Effector CD8-positive, alpha-beta T cell (primary cell): ENCODE data around the gene PFKL.
"Not testable (repeated sequence)": the region's sequence is repeated elsewhere in the genome, so short reads cannot be mapped to it uniquely, and the experiment has no call there.

Source experiments
- DNase-seq: peaks from one replicate; lab custom pipeline; 2025; lab: John Stamatoyannopoulos, UW

PFKL gene

DNA sequence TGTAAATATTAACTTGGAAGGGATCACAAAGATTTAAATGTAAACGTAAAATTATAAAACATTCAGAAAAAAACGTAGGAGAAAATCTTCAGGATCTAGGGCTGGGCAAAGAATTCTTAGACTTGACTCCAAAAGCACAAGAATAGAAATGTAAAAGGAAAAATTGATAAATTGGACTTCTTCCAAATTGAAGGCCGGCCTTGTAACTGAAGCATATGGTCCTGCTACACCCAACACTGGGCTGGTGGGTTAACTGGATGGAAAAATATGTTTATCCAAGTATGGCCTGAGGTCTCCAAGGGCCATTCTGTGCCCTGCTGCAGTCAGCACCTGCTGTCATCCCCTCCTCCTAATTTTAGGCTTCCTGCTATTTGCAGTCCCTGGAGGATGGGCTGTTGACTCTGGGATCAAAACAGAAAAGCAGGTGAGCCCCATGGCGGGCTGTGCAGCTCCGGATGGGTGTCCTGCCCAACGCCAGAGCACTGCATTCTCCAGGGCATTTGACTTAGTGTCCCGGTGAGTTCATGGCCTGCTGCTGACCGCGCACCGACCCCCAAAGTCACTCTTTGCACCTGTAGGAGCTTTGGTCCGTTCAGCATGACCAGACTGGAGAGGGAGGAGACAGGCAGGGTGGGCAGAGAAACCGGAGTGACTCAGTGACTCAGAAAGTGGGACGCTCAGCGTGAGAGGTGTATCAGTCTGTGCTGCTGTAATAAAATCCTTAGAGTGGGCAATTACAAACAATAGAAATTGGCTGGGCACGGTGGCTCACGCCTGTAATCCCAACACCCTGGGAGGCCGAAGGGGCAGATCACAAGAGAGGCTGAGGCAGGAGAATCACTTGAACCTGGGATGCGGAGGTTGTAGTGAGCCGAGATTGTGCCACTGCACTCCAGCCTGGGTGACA is 20.2 kb upstream of the PFKL start:
- no peak for DNase-seq

DNA sequence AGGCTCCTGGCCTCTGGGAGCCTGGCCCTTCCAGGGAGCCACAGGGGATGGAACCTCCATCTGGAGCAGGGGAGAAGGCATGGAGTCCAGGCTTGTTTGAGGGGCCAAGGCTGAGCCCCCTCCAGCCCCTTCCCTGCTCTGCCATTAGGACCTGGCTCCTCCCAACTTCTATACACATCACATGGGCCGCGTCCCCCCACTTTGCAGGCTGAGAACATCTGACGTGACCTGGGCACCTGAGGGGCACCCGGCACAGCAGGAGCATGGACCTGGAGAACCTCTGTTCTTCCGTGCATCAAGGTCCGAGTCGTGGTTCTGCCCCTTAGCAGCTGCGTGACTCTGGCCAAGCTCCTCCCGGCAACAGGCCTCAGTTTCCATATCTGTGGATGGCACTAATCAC is 18.1 kb upstream of the PFKL start:
- DNase-seq = no peak

DNA sequence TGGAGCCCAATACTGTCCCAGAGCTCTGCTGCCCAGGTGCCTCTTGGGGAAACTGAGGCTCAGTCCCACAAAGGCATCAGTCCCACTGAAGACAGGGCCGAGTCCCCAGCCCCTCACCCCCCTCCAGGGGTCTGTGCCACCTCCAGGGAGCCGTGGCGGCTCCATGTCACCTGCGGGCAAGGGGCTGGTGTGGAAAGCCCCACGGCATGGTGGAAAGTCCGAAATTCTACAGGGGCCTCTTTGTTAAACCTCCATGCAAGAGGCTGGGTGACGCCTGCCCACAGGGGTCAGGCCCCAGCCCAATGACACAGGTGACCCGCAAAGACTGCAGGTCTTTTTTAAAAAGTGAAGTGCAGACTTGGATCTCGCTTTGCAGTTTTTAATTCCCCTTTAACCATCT is 17.5 kb upstream of the PFKL start:
- DNase-seq = no peak

DNA sequence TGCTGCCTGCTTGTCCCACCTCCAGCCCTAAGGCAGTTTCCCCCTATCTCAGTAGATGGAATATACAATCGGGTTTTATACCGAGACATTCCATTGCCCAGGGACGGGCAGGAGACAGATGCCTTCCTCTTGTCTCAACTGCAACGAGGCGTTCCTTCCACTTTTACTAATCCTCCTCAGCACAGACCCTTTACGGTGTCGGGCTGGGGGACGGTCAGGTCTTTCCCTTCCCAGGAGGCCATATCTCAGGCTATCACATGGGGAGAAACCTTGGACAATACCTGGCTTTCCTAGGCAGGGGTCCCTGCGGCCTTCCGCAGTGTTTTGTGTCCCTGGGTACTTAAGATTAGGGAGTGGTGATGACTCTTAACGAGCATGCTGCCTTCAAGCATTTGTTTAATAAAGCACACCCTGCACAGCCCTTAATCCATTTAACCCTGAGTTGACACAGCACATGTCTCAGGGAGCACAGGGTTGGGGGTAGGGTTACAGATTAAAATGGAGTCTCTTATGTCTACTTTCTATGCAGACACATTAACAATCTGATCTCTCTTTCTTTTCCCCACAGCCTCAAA is 16.6 kb upstream of the PFKL start:
- not testable (repeated sequence) for DNase-seq

DNA sequence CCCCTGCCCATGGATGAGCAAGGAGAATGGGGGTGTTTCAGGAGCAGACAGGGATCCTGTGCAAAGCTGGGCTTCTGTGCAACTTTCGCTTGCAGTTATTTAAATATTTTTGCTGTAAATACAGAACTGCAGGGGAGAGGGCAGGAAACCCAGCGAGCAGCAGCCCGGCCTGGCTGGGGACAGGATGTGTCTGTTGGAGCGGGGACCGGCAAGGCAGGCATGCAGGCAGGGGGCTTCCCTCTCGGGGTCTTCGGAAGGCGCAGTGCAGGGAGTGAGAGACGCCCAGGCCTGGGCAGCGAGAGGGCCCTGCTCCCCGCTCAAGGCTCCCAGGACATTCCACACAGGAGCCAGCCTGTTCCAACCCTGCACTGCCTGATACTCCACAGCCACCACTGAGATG is 15.9 kb upstream of the PFKL start:
- DNase-seq = no peak

DNA sequence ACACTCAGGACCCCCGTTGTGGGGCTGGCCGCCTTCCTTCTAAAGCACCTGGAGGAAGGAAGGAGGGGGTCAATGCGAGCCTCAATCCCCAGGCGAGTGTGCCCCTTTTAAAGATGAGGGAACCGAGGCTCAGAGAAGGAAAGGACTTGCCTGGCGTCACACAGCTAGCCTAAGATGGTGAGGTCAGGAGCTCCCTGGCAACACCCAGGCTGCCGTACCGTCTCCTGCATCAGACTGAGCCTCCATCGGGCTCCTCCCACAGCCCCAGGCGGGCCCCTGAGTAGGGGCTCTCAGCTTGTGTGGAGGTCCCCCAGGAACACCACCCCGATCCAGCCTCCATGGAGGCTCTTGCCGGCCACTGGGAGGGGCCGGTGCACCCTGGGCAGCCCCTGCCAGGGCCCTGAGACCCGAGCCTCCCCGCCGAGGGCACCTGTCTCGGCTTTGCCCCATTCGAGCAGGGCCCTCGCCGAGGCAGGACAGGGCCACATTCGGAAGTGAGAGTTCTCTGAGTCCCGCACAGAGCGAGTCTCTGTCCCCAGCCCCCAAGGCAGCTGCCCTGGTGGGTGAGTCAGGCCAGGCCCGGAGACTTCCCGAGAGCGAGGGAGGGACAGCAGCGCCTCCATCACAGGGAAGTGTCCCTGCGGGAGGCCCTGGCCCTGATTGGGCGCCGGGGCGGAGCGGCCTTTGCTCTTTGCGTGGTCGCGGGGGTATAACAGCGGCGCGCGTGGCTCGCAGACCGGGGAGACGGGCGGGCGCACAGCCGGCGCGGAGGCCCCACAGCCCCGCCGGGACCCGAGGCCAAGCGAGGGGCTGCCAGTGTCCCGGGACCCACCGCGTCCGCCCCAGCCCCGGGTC is 14.5 kb upstream of the PFKL start, which contains the start of gene AIRE:
Gene AIRE (plus strand): TSS at position 739 of the 855 bp plus-strand sequence. CDS start 131 bp downstream, outside the sequence.
- DNase-seq = no peak

DNA sequence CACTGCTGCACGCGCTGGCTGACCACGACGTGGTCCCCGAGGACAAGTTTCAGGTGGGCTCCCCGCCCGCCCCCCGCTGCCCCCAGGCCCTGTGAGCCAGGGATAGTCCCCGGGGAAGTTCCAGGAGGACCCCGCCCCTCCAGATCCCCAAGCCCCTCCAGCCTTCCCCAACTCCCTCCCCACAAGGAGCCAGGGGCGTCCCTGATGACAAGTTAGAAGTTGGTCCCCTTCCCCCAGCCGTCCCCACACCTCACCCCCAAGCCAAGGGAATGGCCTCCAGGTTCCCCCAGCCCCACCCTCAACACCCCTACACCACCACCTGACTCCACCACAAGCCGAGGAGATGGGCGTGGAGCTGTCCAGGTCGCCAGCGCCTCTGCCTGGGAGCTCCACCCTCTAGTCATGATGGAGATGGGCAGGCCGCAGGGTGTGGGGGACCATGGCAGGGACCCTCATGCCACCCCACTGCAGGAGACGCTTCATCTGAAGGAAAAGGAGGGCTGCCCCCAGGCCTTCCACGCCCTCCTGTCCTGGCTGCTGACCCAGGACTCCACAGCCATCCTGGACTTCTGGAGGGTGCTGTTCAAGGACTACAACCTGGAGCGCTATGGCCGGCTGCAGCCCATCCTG is 13.7 kb upstream of the PFKL start:
- no peak for DNase-seq

DNA sequence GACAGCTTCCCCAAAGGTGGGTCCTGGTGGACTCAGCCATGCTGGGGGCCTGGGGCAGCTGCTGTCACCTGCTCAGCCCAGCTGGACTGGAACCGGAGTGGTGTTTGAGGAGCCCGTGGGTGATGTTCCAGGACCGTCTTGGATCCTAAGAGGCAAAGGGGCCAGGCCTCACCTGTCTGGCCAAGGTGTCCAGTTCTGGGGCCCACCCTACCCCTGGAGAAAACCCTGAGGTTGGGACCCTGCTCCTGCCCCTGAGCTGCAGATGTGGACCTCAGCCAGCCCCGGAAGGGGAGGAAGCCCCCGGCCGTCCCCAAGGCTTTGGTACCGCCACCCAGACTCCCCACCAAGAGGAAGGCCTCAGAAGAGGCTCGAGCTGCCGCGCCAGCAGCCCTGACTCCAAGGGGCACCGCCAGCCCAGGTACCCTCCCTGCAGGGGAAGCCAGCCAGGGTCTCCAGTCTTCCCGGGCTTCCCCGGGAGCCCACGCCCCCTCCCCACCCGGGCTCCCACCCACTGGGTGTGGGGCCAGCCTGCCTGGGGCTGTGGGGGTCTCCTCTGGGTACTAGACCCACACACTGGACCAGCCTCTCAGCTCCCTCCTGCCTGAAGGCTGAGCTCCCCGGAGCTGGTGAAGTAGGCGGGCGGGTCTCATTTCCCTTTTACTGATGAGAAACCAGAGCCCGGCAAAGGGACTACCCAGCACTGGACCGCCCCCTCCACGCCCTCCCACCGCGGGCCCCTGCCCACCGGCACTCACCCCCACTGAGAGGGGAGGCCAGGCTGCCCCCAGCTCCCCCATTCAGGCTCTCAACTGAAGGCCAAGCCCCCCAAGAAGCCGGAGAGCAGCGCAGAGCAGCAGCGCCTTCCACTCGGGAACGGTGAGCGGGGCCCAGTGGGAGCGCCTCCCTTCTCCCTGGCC is 12.9 kb upstream of the PFKL start:
- DNase-seq = no peak

DNA sequence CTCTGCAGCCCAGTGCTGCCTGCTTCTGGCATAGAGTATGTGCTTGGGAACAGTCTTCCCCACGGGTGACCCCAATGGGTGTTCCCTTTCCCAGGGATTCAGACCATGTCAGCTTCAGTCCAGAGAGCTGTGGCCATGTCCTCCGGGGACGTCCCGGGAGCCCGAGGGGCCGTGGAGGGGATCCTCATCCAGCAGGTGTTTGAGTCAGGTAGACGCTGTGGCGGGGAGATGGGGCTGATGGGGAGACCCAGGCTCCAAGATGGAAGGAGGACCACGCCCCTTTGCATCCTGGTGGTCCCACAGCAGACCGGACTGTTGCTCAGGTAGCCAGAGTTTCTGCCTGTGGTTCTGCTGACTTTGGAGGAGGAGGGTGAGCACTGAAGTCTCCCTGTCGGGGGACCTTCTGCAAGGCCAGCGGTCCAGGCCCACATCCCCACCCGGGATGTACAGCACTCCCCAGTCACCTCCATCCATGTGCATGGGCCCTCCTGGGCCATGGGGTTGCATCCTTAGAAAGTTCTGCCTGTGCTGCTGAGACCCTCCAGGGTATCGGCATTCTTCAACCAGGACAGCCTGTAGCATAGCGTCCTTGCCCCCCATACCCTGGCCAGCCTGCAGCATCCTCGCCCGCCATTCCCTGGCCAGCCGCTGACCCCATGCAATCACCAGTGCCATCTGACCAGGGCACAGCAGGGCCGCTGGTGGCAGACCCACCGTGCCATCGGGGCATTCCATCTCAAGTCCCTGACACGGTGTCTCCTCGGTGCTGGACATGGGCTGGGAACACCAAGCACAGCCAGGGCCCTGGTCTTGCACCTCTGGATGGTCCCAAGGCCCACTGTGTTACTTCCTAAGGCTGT is 11.4 kb upstream of the PFKL start:
- DNase-seq = no peak

DNA sequence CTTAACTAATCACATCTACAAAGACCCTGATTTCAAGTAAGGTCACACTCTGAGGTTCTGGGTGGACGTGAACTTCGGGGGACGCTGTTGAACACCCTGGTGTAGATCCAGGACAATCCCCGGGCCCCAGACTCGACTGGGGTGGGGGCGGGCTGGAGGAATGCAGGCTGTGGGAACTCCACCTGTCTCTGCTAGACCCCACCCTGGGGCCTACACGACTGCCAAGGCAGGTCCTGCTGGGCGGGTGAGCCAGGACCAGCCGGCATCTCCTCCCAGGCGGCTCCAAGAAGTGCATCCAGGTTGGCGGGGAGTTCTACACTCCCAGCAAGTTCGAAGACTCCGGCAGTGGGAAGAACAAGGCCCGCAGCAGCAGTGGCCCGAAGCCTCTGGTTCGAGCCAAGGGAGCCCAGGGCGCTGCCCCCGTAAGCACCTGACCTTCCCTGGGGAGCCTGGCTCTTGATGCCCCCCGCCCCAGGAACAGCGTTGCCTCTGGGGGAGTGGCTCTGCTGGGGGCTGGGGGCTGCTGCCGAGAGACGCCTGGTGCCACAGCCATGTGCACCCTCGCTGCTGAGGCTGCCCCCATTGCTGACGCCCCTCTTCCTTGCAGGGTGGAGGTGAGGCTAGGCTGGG is 10.4 kb upstream of the PFKL start:
- DNase-seq = no peak

DNA sequence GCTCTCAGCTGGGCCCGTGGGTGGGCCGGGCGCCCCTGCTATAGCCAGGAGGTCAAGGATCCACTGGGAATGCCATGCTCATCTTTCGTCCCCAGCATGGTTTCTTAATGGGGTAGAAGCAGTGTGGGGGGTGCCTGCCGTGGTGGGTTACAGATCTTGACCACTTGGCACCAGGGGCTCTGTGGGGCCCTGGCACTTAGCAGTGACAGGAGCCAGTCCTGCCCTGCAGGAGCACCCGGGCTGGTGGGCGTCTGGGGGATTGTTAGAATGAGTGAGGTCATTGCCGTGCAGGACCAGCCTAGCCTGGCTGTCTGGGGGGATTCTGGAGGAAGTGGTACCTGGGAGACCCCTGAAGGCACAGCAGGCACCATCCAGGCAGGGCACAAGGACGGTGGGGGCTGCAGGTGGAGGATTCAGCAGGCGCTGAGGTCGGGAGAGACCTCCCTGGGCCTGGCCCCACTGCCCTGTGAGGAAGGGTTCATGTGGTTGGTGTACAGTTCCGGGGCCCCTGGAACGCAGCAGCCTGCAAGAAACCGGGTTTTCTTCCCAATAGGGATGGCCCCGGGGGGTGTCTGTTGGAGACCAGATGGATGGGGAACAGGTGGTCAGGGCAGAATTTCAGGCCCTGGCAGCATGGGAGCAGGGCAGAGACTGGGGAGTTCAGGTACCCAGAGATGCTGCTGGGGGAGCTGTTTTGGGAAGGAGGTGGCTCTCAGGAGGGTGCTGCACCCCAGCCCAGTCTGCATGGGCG is 9.4 kb upstream of the PFKL start:
- no peak for DNase-seq

DNA sequence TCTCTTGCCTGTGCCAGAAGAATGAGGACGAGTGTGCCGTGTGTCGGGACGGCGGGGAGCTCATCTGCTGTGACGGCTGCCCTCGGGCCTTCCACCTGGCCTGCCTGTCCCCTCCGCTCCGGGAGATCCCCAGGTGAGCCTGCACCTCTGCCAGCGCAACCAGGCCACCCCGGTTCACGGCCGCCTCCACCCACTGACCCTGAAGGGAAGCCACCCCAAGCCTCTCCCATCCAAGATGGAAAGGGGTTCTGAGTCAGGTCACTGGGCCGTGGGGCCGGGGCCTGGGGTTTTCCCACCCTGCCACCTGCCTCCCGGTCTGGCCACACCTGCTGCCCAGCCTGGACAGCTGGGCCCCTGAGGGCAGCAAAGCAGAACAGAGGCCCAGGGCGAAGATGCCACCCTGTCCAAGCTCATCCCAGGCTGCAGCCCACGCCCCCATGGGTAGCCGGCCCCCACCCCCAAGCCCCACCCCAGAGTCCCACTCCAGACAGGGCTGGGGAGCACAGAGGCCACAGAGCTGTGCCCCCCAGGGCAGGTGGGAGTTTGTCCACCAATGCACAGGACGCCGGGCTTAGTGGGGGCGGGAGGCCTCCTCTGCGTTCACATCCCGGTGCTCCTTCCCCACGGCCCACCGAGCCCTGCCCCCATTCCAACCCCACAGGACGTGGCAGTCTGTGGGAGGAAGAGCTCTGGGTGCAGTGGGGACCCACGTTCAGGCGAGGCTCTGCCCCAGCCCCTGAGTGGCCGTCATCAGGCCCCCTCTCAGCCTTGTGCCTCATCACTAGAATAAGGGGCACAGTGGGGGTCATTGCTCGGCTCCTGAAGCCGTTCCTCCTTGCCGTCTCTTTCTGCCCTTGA is 8.5 kb upstream of the PFKL start:
- no peak for DNase-seq

DNA sequence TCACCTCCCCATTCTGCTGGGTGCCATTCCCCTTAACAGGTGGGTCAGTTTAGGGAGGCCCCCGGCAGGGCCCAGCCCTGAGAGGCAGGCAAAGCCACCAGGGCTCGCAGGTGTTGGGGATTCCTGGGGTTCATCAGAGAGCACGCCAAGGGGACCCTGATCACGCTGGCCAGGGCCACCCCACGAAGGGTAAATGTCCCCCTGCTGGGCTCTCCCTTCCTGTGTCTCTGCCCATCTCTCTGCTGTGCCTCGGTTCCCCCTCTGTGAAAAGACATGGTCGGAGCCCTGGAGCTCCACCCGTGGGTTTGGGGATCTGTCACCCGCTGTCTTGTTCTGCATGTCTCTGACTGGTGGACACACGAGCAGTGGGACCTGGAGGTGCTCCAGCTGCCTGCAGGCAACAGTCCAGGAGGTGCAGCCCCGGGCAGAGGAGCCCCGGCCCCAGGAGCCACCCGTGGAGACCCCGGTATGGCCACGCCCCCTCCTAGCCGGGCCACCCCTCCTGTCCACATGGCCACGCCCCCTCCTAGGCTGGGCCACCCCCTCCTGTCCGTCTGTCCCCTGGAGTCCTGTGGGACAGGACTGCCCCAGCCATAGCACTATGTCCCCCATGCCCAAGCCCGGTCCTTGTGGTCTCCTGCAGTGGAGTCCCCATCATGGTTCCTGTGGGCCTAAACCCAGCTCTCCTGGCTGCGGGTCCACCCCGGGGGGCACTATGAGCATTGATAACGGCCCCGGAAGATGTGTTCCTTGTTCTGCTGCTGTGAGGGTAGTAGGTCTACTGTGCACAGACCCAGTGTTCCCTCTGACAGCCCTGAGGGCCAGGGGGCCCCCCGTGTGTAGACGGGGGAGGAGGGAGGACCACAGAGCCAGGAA is 7.7 kb upstream of the PFKL start:
- DNase-seq = no peak

DNA sequence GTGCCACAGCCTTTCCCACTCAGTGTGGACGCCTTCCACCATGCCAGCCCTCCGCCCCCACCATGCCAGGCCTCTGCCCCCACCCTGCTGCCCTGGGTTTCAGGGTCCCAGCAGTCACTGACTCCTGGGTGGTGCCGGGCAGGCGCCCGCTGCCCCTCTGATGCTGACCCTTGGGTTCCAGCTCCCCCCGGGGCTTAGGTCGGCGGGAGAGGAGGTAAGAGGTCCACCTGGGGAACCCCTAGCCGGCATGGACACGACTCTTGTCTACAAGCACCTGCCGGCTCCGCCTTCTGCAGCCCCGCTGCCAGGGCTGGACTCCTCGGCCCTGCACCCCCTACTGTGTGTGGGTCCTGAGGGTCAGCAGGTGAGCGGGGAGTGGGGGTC is 7.0 kb upstream of the PFKL start:
- DNase-seq = no peak

DNA sequence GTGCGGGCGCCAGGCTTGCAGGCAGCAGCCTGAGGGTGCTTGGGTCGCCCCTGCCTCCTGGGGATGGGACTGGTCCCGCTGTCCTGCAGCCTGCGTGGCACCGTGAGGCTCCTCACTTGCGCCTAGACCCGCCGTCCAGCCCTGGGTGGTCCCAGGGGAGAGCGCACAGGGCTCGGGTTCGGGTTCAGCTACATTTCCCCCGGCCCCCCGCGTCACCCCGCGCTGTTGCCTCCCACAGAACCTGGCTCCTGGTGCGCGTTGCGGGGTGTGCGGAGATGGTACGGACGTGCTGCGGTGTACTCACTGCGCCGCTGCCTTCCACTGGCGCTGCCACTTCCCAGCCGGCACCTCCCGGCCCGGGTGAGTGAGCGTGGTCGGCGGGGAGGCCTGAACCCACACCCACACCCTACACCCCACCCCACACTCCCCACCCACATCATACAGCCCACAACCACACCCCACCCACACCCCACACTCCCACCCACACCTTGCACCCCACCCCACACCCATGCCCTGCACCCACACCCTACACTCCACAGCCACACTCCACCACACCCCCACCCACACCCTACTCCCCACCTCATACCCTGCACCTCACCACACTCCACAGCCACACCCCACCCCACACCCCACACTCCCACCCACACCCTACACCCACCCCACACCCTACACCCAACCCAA is 6.2 kb upstream of the PFKL start:
- DNase-seq = no peak
